NOMO-1 (cell line): ENCODE data around the gene GRIK3.

Experiments used
- DNase-seq, 2 experiments: peaks; one replicate each; lab custom pipeline; 2025; ENCODE audit not compliant: unreplicated experiment in 2 of 2; lab: John Stamatoyannopoulos, UW

The GRIK3 gene

GRCh38 chr1:36796106-36796590, 238.2 kb downstream of the GRIK3 start:
- DNase-seq: no peak

DNA sequence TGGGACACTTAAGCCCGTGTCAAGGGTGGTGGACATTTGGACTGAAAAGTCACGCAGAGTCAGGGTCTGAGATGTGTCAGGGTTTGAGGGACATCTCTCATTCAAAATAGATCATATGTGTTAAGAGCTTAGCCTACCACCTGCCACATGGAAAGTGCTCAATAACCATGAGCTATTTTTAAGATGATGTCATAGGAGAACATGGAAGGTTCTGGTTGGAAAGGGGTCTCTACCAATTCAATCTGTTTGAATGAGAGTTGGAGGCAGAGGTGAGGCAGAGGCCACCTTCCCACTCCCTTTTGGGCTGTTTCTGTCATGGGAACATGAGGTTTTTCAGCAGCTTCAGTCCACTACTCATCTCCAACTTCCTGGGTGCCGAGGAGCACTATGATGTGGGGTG, 239.9 kb downstream of the GRIK3 start:
- no peak for DNase-seq

DNA sequence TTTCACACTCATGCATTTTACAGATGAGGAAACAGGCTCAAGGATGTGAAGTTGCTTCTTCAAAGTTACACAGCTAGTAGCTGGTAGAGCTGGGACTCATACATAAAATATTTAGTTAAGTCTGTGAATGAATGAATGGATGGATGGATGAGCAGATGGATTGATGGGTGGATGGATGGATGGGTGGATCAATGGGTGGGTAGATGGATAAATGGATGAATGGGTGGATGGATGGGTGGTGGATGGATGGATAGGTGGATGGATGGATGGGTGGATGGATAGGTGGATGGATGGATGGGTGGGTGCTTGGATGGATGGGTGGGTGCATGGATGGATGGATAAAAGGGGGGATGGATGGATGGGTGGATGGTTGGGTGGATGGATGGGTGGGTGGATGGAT, 240.9 kb downstream of the GRIK3 start:
- no peak for DNase-seq

DNA sequence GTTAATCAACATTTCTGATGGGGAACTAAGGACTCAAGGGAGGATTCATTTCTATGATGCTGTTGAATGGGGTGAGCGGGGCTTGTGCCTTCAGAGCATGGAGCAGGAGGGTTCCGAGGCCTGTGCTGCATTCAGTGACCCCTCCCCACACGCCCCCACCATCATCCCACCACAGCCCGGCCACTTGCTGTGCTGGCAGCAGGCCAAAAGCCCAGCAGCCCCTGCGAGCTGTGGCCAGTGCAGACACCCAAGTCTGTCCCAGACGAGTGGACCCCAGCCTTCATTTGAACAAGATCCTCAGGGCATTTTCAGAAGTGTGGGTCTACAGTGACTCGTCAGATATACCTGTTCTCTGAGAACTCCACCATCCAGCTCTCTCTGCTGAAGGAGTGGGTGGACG, 242.0 kb downstream of the GRIK3 start:
- no peak for DNase-seq

DNA sequence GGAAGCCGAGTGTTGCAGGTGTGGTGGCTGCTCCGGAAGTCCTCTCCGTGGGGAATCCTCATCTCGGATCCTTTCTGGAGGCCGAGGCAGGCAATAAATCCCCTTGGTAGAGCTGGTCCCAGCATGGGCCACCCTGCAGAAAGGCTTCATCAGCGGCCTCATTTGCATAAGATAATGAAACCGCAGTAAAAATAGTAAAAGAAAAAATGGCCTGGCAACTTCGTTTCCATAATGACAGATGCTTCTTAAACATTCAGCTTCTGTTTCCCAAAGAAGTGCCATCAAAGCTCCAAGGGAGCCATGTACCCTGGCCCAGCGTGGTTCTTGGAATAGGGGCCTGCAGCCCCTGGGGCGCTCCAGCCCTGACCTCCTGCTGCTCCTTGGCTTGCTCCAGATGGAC, 244.1 kb downstream of the GRIK3 start:
- DNase-seq: no peak

DNA sequence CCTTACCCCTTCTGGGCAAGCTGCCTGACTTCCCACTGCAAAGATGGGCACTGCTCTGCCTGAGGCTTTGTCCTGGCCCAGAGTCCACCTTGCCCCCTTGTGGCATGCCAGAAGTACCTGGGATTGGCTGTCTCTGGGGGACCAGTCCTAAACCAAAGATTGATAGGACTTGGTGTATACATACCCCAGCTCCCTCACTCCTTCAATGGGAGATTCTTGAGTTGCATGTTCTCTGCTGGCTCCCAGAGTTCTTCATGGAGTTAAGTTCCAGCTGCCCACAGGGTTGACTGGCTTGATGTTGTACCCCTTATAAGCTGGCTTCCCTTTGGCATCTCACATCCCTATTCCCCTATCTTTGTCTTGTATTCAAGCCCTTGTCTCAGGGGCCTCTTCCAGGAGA, 244.8 kb downstream of the GRIK3 start:
- no peak for DNase-seq

DNA sequence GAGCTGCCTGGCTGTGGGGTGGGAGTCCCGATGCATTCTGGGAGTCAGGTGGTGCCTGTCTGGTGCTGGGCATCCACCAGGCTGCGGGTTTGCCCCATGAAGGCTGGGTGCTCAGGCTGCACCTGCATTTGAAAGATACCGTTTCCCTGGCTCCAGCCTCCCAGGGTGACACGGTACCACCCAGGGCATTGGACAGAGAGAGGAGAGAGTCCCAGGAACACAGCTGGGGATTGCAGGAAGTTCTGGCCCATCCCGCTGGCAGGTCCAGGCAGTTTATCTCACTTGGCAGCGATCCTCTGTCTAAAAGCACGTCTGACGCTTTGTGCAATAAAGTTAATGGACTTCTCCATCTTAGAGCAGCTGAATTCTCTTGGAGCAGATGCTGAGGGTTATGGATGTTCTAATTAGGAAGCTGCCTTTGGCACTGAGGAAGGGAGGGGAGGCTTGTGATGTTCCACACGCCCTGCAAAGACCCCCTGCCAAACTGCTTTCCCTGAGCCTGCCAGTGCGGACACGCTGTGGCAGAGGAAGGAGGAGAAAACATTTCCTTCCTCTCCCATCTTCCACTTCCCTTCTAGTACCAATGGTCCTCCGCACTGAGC, 246.9 kb downstream of the GRIK3 start:
- no peak for DNase-seq

GRCh38 chr1:36786425-36786824, 247.9 kb downstream of the GRIK3 start:
- DNase-seq: no peak

DNA sequence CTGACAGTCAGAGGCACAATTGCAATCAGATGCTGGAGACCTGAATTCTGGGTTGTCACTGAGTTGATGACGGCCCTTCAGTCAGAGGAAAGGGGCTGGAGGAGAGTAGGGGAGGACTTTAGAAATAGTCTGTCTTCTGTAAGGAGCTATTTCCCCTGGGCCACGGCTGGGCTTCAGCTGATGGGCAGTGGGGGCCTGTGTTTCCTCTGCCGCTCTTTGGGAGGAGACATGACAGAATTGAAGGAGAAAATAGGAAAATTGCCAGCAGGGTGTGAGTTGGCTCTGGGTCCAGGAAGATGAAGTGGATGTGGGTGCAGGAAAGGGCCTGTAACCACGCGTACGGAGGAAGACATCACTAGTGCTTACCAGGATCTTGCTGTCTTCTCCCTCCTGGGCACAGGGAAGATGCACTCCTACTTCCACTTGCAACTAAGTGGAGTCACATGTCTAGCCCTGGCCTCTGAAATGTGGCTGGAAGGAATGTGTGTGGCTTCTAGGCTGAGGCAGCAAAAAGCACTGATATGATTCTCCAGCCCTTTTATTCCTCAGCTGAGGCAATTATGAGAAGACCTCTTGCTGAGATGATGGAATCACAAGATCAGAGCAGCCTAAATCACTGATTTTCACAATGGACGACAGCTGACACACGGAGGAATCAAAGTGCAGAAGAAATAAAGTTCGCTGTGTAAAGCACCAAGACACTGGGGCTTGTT, 250.0 kb downstream of the GRIK3 start:
- DNase-seq: no peak

- no peak for DNase-seq
Observed at GRCh38 chr1:36783475-36783874, 250.8 kb downstream of the GRIK3 start.

- no peak for DNase-seq
Observed at GRCh38 chr1:36782785-36783184, 251.5 kb downstream of the GRIK3 start.

DNA sequence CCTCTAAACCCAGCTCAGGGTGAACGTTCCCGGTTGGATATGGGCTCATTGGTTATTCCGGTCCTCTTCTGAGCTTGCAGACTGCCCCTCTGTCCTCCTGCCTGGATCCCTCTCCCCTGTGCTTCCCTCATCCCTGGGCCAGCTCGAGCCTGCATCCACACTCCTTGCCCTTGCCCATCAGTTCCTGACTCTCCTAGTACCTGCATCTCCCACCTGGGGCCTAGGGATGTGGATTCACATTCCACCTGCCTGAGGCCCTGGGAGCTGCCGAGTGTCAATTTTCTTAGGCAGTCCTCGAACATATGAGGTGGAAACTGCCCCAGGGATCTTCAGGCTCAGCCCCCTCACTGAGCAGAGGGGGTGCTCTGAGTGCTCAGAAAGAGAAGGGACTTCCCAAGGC, 252.2 kb downstream of the GRIK3 start:
- no peak for DNase-seq

DNA sequence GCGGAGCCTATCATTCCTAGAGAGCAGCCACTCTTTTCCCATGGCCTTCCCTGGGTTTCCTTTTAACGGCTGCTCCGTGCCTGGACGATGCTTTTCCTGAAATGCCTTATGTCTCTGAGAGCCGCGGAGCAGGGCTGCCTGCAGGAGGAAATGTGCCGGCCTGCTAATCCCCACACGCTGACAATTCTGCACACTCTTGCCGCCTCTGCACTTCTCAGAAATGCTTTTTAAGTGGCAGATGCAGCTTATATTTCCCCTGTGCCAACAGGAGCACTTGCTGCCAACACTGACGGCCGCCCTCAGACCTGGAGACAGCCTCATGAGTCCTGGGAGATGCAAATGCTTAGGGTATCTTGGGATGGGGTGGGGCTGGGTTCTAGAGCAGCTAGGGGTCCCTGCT, 253.2 kb downstream of the GRIK3 start:
- DNase-seq: no peak

DNA sequence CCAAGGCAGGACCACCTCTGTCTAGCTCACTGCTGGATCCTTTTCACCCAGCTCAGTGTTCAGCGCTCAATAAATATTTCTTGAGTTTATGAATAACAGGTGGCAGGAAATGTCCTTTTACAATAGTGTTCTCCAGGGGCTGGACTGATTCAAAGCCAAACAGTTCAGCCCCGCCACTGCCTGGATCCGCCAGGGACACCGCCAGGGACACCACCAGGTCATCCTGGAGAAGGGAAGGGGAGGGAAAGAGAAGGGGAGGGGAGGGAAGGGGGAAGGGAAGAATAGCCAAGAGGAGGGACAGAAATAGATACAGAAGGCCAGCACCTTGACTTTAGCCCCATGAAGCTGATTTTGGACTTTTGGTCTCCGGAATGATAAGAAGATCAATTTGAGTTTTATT, 255.6 kb downstream of the GRIK3 start:
- DNase-seq: no peak

- no peak for DNase-seq
Observed at GRCh38 chr1:36776948-36777831, 257.1 kb downstream of the GRIK3 start.

DNA sequence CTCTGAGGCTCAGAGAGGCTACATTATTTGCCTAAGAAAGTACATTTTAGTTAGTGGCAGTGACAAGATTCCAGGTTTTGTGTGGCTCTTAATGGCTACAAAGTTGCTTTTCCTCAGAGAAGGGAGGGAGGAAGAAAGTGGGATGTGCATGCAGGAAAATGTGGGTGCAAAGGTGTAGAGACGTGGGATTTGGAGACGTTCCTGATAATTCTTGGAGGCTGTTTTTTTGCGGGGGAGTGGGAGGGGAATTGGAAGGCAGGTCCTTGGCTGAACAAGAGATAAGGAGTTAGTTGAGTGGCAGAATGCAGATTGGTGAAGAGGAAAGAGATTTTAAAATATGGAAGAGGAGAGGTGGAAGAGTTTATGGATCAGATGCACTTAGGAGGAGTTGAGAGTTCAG, 258.1 kb downstream of the GRIK3 start:
- DNase-seq: no peak

- no peak for DNase-seq
Observed at GRCh38 chr1:36775716-36776115, 258.6 kb downstream of the GRIK3 start.

DNA sequence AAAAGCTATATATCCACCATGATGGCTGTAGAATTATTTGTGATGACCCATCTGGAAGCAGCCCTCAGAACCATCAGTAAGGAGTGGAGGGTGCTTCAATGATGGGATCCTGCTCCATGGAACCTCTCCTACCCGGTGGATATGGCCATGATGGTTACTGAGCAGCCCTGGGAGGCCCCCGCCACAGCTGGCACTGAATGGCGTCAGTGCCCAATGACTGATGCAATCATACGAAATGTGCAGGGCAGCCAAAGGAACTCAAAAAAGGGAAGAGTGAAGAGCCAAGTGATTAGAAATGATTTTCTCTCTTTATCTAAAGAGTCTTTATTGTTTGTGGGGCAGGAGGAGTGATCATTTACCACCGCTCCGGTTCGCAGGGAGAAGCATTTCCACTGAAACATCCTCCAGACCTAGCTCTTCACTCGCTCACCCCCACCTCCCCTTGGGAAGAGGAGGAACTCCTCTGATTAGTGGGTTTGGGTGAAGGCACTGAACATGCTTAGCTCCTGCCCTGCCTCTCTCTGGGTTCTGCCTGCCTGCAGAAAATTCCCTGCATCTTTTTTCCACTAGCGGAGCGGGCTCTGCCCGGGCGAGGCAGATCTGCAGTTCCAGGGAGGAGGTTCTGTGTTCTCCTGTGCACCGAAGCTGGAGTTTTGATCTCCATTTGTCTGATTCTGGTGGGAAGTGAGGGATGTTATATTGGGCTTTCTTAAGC, 260.3 kb downstream of the GRIK3 start:
- DNase-seq: no peak

- no peak for DNase-seq
Observed at GRCh38 chr1:36772647-36773495, 261.4 kb downstream of the GRIK3 start.

DNA sequence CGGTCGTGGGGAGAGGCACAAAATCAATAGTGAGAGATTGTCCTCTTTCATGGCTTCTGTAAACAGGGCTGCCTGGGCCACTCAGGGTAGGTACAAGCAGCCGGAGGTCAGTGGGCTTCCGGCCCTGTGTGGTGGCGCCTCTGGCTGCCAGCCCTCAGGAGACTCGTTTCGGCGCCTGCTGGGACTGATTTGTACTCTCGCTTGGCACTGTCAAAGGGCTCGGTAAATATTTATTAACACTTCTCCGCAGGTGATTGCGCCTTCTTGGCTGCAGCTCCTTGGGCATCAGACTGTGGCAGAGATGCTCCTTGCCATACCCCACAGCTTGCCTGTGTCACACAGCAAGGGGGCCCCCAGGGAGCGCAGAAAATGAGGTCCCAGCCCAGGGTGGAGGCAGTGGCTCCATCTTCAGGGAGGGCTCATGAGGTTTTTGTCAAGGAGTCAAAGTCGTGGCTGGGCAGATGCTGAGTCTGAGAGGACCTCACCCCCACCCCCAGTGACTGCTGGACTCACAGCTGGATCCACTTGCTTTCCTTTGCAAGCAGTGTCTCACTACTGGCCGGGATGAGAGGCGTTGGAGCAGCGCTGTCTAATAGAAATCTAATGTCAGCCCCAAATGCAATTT, 262.5 kb downstream of the GRIK3 start:
- DNase-seq: no peak
